Activated CD8-positive, alpha-beta memory T cell treated with anti-CD3 and anti-CD28 coated beads, Interleukin-2, amount 50 U/mL, for 48 hours (primary cell): Measurements from ENCODE around the gene FSHB.
A peak's percentile ranks its signal among the peaks of the same experiment; 100 is the strongest.
"Not testable (repeated sequence)": the region's sequence is repeated elsewhere in the genome, so short reads cannot be mapped to it uniquely, and the experiment has no call there.

Experiments used
- DNase-seq: peaks from one replicate; pipeline ENCODE4 v3.0.0-alpha.2; 2020

The FSHB gene

DNA sequence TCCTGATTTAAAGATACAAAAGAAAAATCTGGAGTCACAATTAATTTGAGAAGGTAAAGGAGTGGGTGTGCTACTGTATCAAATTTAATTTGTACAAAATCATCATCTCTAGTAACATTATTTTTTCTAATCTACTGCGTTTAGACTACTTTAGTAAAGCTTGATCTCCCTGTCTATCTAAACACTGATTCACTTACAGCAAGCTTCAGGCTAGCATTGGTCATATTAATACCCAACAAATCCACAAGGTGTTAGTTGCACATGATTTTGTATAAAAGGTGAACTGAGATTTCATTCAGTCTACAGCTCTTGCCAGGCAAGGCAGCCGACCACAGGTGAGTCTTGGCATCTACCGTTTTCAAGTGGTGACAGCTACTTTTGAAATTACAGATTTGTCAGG, at the start of gene FSHB:
Gene FSHB (plus strand): TSS at position 301 of the 400 bp plus-strand sequence. CDS start 889 bp downstream, outside the sequence.
- DNase-seq: no peak

DNA sequence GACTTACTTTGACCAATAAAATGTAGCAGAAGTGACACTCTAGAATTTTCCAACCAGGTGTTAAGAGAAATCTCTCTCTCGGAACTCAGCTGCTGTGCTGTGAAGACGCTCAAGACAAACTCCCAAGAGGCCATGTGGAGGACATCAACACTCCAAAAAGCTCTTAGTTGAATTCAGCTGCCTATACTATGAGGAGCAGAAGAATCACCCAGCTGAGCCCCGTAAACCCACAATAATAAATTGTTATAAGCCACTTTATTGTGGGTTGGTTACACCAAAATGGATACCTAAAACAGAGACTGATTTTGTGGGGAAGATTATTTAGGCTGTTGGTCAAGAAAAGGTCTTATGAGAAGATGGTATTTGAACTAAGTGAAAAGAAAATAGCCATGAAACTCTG, 44.1 kb upstream of the FSHB start:
- no peak for DNase-seq

DNA sequence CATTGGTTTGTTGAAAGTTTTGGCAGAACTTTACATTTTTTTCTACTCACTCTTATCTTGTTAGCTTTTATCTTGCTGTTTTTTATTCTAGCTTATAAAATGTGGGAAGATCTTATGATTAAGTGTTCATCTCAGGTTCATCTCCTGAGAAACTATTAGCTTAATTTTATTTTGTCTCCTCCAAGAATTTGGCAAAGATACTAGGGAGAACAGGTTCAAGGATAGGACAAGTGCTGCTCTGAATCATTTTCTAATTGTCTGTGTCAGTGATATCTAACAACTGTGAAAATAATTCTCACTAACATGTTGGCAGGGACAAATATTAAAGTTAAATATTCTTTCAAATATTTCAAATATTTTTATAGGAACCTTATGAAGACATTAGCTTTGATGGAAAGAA, 38.2 kb upstream of the FSHB start:
- no peak for DNase-seq

DNA sequence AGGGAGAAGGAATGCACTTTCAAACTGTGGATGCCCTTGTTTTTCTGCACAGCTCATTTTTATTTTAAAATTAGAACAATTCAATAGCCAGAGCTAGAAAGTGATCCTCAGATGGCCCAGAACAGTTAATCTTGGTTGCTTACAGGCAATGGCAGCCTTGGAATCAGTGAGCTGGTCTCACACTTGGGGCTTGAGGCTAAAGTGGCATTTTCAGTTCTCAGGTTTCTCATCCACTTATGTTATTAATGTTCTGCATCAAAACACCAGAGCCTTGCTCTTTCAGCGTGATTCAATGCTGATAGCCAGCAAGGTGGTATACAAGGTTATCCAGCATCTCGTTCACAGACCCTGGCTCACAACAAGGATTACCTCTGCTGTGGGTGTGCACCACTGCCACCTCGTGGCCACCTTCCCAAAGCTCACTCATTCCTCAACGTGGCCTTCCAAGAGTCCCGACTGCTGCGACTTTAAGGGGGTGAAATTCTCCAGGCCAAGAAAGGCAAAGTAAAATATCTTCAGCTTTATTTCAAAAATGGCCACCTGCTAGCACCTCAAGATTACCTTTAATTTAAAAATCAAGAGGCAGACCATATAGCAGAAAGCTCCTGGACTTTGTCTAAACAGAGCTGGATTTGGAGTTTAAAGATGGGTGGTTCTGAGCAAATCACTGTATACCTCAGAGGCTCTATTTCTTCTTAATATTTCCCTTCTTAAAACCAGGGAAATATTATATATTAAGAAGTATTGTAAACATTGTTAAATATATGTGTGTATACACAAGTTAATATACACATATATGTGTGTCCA, 34.2 kb upstream of the FSHB start:
- peak; percentile 68 for DNase-seq

DNA sequence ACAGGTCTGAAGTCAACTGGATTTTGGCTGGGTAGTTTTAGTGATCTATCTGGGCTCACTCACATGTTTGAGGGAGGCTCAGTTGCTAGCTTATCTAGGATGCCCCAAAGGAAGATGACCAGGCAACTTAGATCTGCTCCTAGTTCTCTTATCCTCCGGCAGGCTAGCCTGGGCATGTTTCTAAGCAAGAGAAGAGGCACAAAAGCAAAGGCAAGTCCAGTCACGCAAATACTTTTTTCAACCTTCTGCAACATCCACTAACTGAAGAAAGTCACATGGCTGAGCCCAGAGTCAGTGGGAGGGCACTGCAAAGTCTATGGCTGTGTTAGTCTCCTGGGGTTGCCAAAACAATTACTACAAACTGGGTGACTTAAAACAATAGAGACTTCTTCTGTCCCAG, 32.9 kb upstream of the FSHB start:
- no peak for DNase-seq

DNA sequence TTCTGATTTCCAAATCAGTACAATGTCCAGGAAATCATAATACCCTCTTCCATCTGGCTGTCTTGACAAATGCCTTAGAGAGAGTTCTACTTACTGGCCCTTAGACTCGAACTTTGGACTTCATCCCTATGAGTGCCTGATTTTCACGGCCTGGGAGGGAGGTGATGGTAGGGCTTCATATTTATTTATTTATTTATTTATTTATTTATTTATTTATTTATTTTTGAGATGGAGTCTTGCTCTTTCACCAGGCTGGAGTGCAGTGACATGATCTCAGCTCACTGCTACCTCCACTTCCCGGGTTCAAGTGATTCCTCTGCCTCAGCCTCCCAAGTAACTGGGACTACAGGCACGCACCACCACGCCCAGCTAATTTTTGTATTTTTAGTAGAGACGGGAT, 27.8 kb upstream of the FSHB start:
- DNase-seq: not testable (repeated sequence)

DNA sequence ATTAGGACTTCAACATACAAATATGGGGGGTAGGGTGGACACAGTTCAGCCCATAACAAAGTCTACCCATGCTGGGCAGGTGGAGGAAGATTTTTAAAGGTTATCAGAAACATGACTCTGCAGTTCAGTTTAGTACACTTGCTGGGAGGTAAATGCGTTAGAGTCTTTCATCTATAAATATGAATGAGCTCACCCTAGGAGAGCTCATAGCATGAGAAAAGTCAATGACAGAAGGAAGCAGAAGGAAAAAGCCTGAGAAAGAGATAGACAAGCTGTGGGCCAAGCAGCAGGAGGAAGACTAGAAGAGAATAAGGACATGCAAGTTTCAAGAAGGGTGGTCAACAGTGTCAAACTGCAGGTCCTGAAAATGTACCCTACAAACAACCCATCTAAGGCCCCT, 27.0 kb upstream of the FSHB start:
- no peak for DNase-seq

DNA sequence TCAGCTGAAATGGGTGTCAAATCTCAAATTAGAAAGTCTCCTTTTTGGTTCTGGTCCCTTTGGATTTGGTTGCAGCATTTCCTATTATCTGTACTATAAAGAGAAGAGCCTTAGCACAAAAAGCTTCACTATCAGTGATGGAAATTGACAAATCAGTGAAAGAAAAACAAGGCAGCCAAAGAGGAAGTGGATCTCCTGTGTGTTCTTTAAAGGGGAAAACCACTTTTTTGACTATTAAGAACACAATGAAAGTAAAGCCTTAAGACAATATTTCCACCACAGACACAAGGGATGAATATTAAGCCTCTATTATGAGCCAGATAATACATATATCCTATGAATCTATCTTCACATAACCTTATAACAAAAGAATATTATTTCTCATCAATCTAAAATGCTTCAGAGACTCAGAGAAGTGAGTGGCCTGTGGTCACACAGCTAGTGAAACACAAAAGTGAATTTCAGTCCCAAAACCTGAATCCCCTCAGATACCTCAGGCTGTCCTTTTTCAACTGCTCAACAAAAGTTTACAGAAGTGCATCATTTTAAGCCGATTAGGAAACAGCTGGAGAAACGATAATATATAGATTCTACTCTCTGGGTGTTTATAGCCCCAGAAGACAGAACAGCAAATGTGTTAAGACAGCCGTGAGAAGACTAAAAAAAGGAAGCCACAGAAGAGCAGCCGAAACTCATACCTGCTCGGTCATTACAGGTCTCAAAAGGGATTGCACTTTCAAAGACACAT, 24.4 kb upstream of the FSHB start:
- DNase-seq: no peak

DNA sequence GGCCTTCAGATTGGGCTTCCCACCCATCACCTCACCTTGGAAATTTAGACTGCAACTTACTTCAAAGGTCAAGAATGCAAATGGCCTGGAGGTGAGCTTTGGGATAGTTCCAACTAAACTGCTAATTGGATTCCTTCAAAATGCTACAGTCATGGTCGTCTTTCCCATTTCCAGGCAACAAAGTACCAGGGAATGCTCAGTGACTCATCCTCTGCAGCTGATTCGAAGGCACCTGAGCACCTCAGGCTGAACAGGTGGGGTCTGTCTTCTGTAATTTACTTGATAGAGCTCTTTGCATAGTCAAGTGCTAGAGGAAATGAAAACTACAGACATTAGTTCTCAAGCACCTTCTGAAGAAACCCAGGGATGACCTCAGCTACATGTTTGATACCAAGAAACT, 20.5 kb upstream of the FSHB start:
- no peak for DNase-seq

DNA sequence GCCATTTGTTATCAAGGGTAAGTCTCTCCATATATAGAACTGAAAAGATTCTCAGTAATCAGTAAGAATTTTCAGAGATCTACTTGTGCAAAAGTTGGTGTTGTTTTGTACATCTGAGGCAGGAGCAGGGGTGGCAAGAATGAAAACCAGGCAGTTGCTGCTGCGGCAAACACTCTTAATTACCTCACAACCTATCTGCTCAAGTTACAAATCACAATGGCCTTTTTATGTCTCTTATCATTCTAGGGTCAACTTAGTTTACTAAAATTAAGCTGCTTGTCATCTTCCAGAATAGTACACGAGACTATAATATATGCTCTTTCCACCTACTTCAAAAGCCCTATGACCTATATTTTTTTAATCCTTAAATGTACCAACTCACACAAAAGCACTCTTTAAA, 14.3 kb upstream of the FSHB start:
- DNase-seq: no peak

DNA sequence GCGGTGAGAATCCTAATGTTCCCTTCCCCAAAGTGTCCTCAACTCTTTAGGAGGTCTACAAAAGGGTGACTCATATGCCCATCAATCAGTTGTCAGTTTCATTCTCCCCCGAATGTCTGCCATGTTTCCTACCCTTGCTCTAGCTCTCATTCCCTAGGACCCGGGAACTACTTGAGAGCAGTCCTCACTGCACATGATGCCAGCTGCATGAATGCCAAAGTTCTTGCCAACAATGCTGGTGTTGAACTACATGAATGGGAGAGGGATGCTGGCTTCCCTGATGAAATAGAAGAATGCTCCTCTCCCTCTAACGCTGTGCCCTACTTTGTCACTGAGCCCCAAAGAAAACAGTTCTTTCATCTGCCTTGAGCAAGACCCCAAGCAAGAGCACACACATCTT, 12.5 kb upstream of the FSHB start:
- DNase-seq: no peak

DNA sequence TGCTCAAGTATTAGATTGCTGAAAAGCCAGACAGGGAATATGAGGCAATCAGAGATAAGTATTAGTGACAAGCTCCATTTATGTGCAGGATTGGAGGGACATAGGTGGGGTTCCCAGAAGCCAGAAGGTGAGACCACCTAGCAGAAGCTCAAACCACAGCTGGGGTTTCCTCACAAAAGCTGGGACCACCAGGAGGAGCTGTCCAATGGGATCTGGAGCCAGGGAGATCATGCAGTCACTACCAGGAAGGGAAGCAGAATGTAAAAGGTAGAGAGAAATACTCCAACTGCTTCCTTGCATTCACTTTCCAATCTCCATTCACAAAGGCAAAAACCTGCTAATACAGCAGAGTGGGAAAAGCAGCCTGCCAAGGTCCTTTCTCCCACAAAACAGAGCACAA, 5.2 kb upstream of the FSHB start:
- no peak for DNase-seq

DNA sequence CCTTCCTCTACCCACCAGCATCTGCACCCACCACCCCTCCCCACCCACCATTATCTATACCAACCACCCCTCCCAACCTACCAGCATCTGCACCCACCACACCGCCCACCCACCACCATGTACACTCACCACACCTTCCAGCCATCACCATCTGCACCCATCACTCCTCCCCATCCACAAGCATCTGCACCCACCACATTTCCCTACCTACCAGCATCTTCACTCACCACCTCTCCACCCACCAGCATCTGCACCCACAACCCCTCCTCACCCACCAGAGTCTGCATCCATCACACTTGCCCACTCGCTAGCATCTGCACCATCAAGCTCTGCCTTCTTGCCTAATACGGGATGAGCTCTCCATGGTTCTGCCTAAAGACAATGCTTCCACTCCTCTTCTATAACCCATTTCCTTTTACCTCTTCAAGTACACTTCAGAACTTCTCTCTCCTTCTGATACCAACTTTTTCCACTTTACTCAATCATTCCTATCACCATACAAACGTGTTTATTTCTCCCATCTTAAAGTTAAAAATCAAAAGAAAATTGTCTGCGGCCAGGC, 2.4 kb upstream of the FSHB start:
- DNase-seq: no peak

DNA sequence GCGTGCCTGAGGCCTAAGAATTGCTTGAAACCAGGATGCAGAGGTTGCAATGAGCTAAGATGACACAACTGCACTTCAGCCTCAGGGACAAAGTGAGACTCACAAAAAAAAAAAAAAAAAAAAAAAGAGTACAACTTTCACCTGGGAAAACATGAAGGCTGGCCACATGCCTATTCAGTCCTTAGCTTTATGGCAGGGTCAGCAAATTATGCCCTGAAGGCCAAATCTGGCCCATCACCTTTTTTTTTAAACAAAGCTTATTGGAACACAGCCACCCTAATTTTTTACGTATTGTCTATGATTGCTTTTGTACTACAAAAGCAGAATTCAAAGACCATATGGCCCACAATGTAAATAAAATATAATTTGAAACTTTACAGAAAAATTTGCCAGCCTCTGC, 8.2 kb downstream of the FSHB start:
- DNase-seq: no peak

DNA sequence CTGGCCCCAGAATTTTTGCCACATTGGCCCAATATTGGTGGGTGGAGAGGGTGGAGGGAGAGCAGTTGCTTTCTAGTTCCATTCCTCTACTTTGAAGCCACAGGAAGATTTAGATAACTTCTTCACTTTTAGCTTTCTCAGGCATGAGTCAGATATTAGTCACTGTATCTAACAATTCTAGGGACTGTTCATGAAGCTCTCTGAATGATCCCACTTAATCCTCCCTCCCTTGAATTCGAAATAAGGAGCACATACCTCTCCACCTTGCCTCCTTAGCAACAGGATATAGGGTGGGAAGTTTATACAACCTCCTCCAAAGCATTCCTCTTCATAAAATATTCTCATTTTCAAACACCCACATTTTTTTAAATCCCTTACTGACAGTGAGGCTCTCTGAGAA, 13.5 kb downstream of the FSHB start:
- no peak for DNase-seq

DNA sequence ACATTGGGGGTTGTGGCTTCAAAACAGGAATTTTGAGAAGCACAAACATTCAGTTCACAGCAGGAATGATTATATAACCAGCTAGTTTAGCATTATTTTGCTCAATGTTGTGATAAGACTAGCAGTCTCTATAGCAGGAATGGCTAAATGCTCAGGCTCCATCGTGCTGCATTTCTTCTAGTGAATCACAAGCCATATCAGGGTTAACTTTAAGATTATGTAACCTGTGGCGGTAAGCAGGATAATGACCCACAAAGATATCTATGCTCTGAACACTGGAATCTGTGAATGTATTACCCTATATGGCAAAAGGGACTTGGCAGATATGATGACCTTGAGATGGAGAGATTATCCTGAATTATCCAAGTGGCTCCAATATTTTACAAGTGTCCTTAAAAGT, 14.8 kb downstream of the FSHB start:
- DNase-seq: no peak

DNA sequence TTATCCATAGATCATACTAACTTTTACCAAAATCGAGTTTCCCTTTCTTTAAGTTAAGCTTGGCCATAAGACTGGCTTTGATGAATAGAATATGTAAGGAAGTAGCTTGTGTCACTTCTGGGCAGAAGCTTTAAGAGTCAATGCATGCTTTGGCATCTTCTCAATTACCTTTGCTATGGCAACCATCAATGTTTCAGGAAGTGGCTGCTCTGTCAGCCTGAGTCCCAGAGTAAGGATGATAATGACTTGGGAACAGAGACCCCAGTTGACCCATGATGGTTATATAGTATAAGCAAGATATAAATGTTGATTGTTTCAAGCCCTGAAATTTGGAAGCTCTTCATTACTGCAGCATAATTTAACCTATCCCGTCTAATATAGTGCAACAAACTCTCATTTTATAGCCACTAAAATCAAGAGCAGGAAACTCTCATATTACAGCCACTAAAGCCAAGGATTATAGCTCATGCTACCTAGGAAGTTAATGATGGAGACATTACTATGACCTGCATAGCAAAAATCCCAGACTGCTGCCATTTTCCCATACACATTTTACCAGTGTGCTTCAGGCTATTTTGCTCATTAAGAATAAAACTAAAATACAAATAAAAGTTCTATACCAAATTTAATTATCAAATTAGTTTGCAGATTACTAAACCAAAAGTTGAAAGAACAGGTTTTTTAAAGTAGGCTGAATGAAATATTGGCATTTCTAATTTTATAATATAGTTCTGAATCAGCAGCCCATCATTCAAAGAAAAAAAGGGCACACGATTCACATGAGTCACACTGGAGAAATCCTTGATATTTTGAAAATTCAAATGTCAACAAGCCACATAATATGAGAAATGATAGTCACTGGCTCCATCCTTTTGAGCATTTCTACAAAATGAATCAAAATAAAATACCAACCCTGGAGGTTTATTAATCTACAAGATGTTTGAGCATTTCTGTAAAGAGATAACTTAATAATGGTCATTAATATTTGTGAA, 23.8 kb downstream of the FSHB start:
- DNase-seq: no peak

DNA sequence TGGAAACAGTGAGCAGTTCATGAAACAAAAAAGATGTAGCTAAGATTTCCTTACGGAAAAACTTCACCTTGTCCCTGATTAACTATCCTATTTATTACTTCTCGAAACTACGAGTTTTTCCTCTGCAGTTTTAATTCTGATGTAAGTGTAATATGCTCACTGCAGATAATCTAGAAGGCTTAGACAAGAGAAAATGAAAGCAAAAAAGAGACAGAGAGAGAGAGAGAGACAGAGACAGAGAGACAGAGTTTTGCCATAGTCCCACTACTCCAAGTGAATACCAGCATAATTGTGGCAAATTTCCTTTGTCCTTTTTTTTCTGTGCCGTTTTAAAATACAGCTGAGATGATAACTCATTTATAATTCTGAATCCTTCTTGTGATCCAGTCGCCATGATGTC, 24.8 kb downstream of the FSHB start:
- no peak for DNase-seq

DNA sequence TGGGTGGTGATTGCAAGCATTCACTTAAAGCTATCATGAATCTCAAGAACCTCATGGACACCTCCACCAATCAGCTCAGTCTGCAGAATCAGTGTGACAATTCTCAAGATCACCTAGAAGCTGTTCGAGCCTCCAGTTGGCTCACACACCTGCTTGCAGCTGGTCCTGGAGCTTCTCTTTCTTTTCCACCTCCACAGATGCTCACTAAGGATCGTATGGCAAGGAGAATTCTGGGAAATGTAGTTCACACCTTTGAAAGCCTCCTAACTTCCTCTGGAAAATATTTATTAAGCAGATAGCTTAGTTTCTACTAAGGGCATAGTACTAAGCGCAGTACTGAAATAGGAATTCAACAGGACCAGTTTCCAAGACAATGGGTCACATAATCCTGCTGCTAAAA, 26.2 kb downstream of the FSHB start:
- DNase-seq: no peak

DNA sequence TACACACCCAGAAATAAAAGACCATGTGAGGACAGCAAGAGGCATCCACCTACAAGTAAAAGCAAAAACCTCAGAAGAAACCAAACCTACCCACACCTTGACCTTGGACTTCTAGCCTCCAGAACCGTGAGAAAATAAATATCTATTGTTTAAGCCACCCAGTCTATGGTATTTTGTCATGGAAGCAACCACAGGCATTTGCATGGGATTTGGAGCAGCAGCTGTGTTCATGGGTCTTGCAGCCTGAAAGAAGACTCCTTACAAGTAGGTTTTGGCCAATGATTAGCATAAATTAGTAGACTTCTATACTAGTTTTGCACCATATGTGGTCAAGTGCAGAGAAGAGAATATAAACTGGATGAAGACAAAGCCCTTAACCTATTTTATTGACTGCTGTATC, 27.9 kb downstream of the FSHB start:
- no peak for DNase-seq

DNA sequence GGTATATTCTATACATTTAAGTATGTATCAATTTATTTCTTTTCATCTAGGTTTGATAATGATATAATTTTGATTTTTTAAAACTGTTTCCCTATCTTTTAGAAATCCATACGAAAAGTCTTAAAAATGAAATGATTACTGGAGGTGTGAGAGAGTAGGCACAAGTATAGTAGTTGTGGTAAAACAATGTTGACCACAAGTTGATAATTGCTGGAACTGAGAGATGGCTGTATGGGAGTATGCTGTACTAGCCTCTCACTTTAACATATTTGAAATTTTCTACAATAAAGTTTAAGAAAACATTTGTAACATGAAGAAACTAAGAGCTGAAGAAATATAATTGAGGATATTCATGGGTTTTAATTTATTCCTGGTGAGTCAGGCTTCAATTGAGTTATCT, 30.0 kb downstream of the FSHB start:
- no peak for DNase-seq

DNA sequence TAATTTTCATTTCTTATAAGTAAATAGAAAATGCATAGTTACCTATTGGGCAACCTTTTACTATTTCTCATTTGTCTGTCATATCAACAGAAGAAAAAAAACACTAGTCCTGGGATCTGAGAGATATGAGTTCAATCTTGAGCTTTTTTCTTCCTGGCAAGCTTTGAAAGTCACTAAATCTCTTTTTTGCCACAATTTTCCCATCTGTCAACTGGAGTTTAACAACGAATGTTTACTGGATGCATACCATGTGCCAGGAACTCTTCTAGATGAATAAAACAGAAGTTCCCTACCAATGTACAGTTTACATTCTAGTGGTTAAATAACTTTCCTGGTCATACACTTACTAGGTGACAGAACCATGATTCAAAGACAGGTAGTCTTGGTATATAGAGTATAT, 31.0 kb downstream of the FSHB start:
- DNase-seq: no peak

DNA sequence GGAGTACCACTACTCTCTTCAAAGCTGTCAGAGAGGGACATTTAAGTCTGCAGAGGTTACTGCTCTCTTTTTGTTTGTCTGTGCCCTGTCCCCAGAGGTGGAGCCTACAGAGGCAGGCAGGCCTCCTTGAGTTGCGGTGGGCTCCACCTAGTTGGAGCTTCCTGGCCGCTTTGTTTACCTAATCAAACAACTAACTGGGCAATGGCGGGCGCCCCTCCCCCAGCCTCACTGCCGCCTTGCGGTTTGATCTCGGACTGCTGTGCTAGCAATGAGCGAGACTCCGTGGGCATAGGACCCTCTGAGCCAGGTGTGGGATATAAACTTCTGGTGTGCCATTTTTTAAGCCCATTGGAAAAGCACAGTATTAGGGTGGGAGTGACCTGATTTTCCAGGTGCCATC, 37.8 kb downstream of the FSHB start:
- DNase-seq: not testable (repeated sequence)
